OCI-LY1 (cell line): ENCODE results near the gene TGFBR1.

Experiments used
- CTCF ChIP-seq: fragments of 200-600 bp; sonication (generic), shearing (Covaris generic); IDR thresholded peaks from 2 replicates; pipeline ENCODE4 v1.5.1; 2017; ENCODE audit warnings: mild to moderate bottlenecking, antibody characterized with exemption, low read length, moderate library complexity, mixed read lengths
- EZH2 ChIP-seq: fragments of 200-600 bp; sonication (generic), shearing (Covaris generic); IDR thresholded peaks from 2 replicates; pipeline ENCODE4 v1.8.0; 2017; ENCODE audit warnings: borderline replicate concordance, mixed run types, mild to moderate bottlenecking, antibody characterized with exemption, low read length, moderate library complexity, mixed read lengths

DNA sequence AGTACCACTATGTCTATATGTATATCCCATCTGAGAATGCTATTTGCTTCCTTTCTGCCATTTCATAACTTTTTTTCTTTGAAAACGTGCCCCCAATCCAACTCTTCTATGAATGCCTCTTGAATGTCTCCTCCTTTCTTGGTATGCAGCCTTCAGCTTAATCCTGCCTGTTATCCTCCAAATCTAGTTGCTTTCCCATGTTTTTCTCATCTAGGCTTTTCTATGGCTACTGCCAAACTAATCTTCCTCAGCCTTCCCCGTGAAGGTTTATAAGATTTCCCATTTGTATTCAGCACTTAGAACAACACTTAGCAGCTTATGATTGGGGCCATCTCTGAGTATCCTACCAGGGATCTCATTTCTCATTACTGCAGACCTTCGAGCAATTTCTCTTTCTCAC, 2.5 kb downstream of the TGFBR1 start:
- TF ChIP-seq EZH2 (no peak), CTCF (no peak)
